ENCODE data around the gene ABHD17B. TPM values are rescaled to one million over a fixed set of nuclear protein-coding genes. Genes with fewer than 3 reads are reported as not detected.

The ABHD17B gene
- total and polyA plus RNA-seq, 12 donors, result 2.4 to 45.2 (median 15.3) TPM

DNA sequence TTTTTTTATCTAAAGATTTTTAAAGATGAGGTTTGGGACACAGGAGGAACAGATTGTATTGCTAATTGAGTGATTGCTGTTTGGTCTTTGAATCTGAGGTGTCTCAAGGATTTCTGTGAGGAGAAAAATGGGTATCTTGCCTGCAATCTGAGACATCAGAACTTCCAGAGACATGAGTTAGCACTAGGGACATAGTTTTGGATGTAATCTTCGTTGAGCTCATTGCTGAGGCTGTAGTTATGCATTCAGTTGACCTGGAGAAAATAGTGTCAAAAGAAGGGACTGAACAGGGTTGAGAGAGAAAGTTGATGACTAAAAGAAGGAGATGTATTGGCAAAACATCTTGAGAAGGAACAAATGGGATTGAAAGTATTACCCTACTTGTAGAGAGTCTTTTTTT lies 25.1 kb upstream of the ABHD17B start:
- Histone ChIP-seq H3K27me3 (no peaks in the 10 kb centered on the region), H3K4me3 (no peak overlapping the region), H3K36me3 (replicated peaks in 1 of 2) (no peaks in the 10 kb centered on the region), H3K4me1 (replicated peaks in 1 of 2) (peaks cover 0 to 5% of the 10 kb centered on the region in 2 donors), H3K27ac (no peak overlapping the region), H3K9me3 (replicated peaks in 1 of 3) (no peaks in the 10 kb centered on the region)
- no peak for DNase-seq
- TF ChIP-seq CTCF (IDR thresholded peaks at IDR 0.05), result no peak
- TF ChIP-seq POLR2A (IDR thresholded peaks at IDR 0.05), result no peak
- WGBS, 4 donors, result 60 to 71% (median 69%) methylated on average over 1 of the region's 1 CpG
- intact Hi-C loops (cut with DNase I), result no loop called here

DNA sequence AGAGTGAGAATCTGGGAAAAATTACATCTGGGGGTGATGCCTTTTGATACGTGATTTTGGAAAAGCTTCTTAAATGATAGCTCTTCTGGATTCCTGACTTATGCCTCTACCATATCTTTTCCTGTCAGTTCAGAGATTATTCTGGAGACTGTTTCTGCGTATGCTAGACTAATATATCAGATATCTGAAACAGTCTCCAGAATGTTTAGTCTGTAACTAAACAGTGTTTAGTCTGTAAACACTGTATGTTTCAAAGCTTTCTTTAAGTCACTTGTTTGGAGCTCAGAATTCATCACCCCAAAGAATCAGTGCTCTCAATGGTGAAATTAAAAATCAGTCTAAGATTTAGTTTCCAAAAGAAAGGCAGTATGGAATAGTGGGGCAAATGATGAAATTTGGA lies 20.2 kb upstream of the ABHD17B start:
- no peaks in the 10 kb centered on the region for H3K9me3 ChIP-seq (replicated peaks in 1 of 3)
- no peak overlapping the region for H3K27ac ChIP-seq
- no peak for TF ChIP-seq POLR2A (IDR thresholded peaks at IDR 0.05)
- no peak for TF ChIP-seq CTCF (IDR thresholded peaks at IDR 0.05)
- H3K4me1 ChIP-seq (replicated peaks in 1 of 2), result no peaks in the 10 kb centered on the region
- no peak for DNase-seq
- no peaks in the 10 kb centered on the region for H3K27me3 ChIP-seq
- intact Hi-C loops (cut with DNase I), result no loop called here
- WGBS, 4 donors, result 84 to 90% (median 88%) methylated on average over 2 of the region's 2 CpGs
- no peak overlapping the region for H3K4me3 ChIP-seq
- no peaks in the 10 kb centered on the region for H3K36me3 ChIP-seq (replicated peaks in 1 of 2)

DNA sequence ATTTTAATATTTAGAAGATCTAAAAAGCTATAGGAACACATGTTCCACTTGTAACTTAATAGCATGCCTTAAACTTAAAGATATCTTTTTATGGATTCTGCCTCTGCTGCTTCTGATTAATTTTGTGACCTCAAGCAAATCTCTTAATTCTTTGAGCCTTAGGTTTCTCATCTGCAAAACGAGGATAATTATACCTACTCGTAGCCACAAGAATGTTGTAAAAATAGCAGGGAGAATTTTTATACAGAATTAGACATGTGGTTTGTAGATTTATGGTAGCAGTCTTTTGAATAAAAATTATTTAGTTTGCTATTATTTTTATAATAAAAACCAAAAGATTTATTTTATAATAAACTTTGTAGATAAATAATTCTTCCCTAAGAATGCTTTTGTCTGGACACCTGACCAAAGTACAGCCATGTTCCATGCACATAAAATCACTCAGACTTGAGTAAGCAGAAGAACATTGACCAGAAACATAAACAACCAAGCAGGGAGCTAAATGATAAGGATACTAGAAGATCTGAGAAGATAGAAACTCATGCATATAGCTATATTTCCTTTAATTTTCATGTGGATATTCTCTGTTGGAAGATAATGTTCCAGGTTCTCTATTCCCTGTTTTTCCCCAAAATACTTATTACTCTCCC lies 18.9 kb upstream of the ABHD17B start:
- Histone ChIP-seq H3K36me3 (replicated peaks in 1 of 2) (no peaks in the 10 kb centered on the region), H3K27ac (no peak overlapping the region), H3K4me1 (replicated peaks in 1 of 2) (no peaks in the 10 kb centered on the region), H3K4me3 (no peak overlapping the region), H3K9me3 (replicated peaks in 1 of 3) (no peaks in the 10 kb centered on the region), H3K27me3 (no peaks in the 10 kb centered on the region)
- WGBS, 4 donors, result 84 to 91% (median 87%) methylated on average over 2 of the region's 2 CpGs
- no peak for DNase-seq
- TF ChIP-seq CTCF (IDR thresholded peaks at IDR 0.05) (no peak), POLR2A (IDR thresholded peaks at IDR 0.05) (no peak)
- intact Hi-C loops (cut with DNase I), result no loop called here

DNA sequence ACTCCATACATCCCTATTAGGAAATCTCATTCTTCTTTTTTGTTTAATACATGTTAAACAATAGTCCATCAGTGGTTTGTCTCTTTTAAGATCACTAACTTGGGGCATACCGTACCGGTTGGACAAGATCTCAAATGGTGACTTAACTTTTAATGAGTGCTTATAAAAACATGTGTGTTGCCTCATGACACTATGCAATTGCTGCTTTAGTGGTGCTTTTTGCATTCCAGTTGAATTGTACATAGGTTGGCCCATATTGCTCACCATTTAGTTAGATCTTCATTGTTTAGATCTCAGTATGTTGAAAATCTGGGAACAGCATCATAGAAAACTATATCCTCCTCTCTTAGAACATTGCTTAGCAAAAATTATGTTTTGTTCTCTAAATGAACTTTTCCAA lies 18.2 kb upstream of the ABHD17B start:
- 97 to 100% (median 99%) methylated on average over 2 of the region's 2 CpGs for WGBS, 4 donors
- intact Hi-C loops (cut with DNase I), result no loop called here

More for the DNA sequence above, 18.2 kb upstream of the ABHD17B start:
- Histone ChIP-seq H3K9me3 (replicated peaks in 1 of 3) (no peaks in the 10 kb centered on the region), H3K27me3 (no peaks in the 10 kb centered on the region), H3K4me3 (no peak overlapping the region), H3K4me1 (replicated peaks in 1 of 2) (no peaks in the 10 kb centered on the region), H3K36me3 (replicated peaks in 1 of 2) (no peaks in the 10 kb centered on the region), H3K27ac (no peak overlapping the region)
- no peak for TF ChIP-seq CTCF (IDR thresholded peaks at IDR 0.05)
- TF ChIP-seq POLR2A (IDR thresholded peaks at IDR 0.05), result no peak
- DNase-seq, result no peak

Measured in adrenal gland (tissue), 12 donors.